Cardiac muscle cell (in vitro differentiated cells and primary cell): ENCODE data around the gene TOM1L1. TPM values are rescaled to one million over a fixed set of nuclear protein-coding genes. Genes with fewer than 3 reads are reported as not detected.

Experiments used
- DNase-seq, 2 donors: peaks; one replicate each; pipeline versions ENCODE4 v3.0.0 to v3.0.0-alpha.2; 2010 to 2017; ENCODE audit warnings: low read depth in 1 of 2, low spot score in 1 of 2
- H3K27ac ChIP-seq: fragments of 200-600 bp; sonication (generic); 2 replicates; pipeline ENCODE4 v1.5.1; 2016
- H3K27me3 ChIP-seq: fragments of 200-600 bp; sonication (generic); 2 replicates; pipeline ENCODE4 v1.6.0; 2016; ENCODE audit warnings: control low read depth
- H3K36me3 ChIP-seq: fragments of 200-600 bp; sonication (generic); 2 replicates; pipeline ENCODE4 v1.5.1; 2016; ENCODE audit warnings: control low read depth
- H3K4me1 ChIP-seq: fragments of 200-600 bp; sonication (generic); 2 replicates; pipeline ENCODE4 v1.8.1; 2017; ENCODE audit warnings: low read depth, mild to moderate bottlenecking, mixed run types
- H3K4me3 ChIP-seq: fragments of 200-600 bp; sonication (generic); 2 replicates; pipeline ENCODE4 v1.5.1; 2016; ENCODE audit warnings: mild to moderate bottlenecking
- H3K9me3 ChIP-seq: fragments of 200-600 bp; sonication (generic); 2 replicates; pipeline ENCODE4 v1.5.1; 2017; ENCODE audit warnings: low read depth, mild to moderate bottlenecking, control low read depth
- polyA plus RNA-seq: library from polyadenylated mRNA; unstranded; fragments of >200 nt; fragmentation: Nextera tagmentation; extraction: Ambion mirVana; gene quantifications from 2 replicates; pipeline ENCODE4 v1.2.1, GENCODE V29; 2016
- total RNA-seq: library from RNA; depleted of rRNA; stranded (reverse); fragments of >200 nt; gene quantifications from 2 replicates; pipeline ENCODE4 v1.2.3, GENCODE V29; 2016
- TF ChIP-seq, protein P1 (sequence below): IDR thresholded peaks from 2 replicates; pipeline ENCODE4 v1.5.1; 2012; ENCODE audit warnings: low read depth, mild to moderate bottlenecking, low read length

TOM1L1 gene
- total and polyA plus RNA-seq, 2 experiments from 2014 or later, result 23.7 to 37.7 TPM

DNA sequence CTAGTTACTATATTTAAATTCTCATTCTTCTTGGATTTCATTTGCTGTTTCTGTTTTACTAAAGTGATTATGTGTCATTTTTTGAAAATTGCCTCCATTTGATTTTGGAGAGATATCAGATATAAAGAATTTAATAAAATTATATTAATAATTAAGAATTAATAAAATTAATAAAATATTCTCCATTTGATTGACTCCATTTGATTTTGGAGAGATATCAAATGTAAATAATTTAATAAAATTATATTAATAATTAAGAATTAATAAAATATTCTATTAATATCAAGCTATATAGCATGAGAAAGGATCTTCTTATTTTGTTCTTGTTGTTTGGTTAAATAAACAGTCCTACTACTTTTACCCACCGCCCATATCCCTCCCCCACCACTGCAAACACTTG lies 90.9 kb downstream of the TOM1L1 start:
- no peak for DNase-seq
- TF ChIP-seq, protein P1, sequence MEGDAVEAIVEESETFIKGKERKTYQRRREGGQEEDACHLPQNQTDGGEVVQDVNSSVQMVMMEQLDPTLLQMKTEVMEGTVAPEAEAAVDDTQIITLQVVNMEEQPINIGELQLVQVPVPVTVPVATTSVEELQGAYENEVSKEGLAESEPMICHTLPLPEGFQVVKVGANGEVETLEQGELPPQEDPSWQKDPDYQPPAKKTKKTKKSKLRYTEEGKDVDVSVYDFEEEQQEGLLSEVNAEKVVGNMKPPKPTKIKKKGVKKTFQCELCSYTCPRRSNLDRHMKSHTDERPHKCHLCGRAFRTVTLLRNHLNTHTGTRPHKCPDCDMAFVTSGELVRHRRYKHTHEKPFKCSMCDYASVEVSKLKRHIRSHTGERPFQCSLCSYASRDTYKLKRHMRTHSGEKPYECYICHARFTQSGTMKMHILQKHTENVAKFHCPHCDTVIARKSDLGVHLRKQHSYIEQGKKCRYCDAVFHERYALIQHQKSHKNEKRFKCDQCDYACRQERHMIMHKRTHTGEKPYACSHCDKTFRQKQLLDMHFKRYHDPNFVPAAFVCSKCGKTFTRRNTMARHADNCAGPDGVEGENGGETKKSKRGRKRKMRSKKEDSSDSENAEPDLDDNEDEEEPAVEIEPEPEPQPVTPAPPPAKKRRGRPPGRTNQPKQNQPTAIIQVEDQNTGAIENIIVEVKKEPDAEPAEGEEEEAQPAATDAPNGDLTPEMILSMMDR, result no peak
- no peaks in the 10 kb centered on the region for H3K27me3 ChIP-seq
- no peaks in the 10 kb centered on the region for H3K9me3 ChIP-seq
- peaks cover 3% of the 10 kb centered on the region for H3K36me3 ChIP-seq
- H3K4me3 ChIP-seq, result no peak overlapping the region
- H3K27ac ChIP-seq, result no peak overlapping the region
- H3K4me1 ChIP-seq, result no peaks in the 10 kb centered on the region

- H3K27ac ChIP-seq, result no peak overlapping the region
- H3K27me3 ChIP-seq, result no peaks in the 10 kb centered on the region
- peaks cover 6% of the 10 kb centered on the region for H3K36me3 ChIP-seq
- no peaks in the 10 kb centered on the region for H3K9me3 ChIP-seq
- no peak overlapping the region for H3K4me3 ChIP-seq
- peak; percentile 63 to 69 for DNase-seq
- TF ChIP-seq, protein P1, result peak; percentile 57
- H3K4me1 ChIP-seq, result no peaks in the 10 kb centered on the region
Measured at GRCh38 chr17:54992797-54993639, 92.4 kb downstream of the TOM1L1 start.

DNA sequence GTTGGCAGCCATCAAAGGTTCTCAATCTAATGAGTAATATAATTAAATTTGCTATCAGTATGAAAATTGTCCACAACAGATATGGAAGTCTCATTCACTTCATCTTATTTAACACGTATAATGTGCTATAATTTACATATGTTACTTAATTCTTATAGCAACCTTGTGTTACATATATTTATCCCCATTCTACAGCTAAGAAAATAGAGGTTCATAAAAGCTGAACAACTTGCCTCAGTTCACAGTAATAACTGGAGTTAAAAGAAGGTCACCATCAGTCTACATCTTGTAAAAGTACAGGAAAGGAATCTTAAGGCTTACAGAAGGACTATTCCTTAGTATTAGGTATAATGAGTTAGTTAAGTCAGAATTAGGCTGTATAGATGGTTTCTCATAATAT lies 95.8 kb downstream of the TOM1L1 start:
- TF ChIP-seq, protein P1, result no peak
- Histone ChIP-seq H3K27ac (no peak overlapping the region), H3K4me3 (no peak overlapping the region), H3K36me3 (peaks cover 14% of the 10 kb centered on the region), H3K9me3 (no peaks in the 10 kb centered on the region), H3K4me1 (no peaks in the 10 kb centered on the region), H3K27me3 (no peaks in the 10 kb centered on the region)
- no peak for DNase-seq

DNA sequence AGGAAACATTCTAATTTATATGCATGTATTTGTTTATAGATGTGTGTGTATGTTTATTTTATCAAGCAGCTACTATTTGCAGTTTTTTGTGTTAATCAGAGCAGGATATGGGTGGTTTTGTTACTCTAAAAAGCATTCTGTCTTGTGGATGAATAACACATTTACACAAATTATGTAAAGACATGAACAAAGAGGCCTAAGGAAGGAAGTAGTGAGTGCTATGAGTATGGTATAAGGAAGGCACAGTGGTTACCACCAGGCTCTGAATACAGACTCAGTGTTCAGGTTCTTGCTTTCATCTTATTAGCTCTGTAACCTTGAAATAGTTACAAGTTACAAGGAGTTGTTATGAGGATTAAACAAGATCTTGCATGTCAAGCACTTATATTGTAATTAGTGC lies 101.8 kb downstream of the TOM1L1 start:
- DNase-seq, result no peak
- no peaks in the 10 kb centered on the region for H3K4me1 ChIP-seq
- TF ChIP-seq, protein P1, result no peak
- H3K4me3 ChIP-seq, result no peak overlapping the region
- no peaks in the 10 kb centered on the region for H3K9me3 ChIP-seq
- no peak overlapping the region for H3K27ac ChIP-seq
- no peaks in the 10 kb centered on the region for H3K27me3 ChIP-seq
- peaks cover 11% of the 10 kb centered on the region for H3K36me3 ChIP-seq

DNA sequence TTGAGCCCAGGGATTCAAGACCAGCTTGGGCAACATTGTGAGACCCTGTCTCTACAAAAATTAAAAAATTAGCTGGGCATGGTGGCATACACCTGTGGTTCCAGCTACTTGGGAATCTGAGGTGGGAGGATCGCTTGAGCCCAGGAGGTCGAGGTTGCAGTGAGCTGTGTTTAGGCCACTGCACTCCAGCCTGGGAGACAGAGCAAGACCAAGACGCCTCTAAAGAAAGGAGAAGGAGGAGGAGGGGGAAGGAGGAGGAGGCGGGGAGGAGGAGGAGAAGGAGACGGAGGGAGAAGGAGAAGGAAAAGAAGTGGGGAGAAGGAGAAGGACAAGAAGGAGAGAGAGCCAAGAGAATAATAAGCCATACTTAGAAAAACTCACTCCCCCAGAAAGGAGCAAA lies 103.8 kb downstream of the TOM1L1 start:
- Histone ChIP-seq H3K4me3 (no peak overlapping the region), H3K27ac (no peak overlapping the region), H3K27me3 (no peaks in the 10 kb centered on the region), H3K9me3 (no peaks in the 10 kb centered on the region), H3K4me1 (no peaks in the 10 kb centered on the region), H3K36me3 (peaks cover 15% of the 10 kb centered on the region)
- no peak for DNase-seq
- TF ChIP-seq, protein P1, result no peak
